Activated T-cell treated with anti-CD3 and anti-CD28 coated beads, Interleukin-2, amount 50 U/mL, for 1 hour (primary cell): ENCODE measurements around the gene ALG8.
"Not testable (repeated sequence)": the region's sequence is repeated elsewhere in the genome, so short reads cannot be mapped to it uniquely, and the experiment has no call there.

Experiments used
- DNase-seq: peaks from one replicate; pipeline ENCODE4 v3.0.0-alpha.2; 2020

The ALG8 gene

GRCh38 chr11:78099666-78100065, 39.8 kb downstream of the ALG8 start:
- DNase-seq = no peak

GRCh38 chr11:78097666-78098385, 41.6 kb downstream of the ALG8 start:
- DNase-seq = no peak

- no peak for DNase-seq
Observed at GRCh38 chr11:78094250-78094649, 45.2 kb downstream of the ALG8 start.

- DNase-seq = not testable (repeated sequence)
Observed at GRCh38 chr11:78086521-78087074, 52.8 kb downstream of the ALG8 start.

GRCh38 chr11:78085972-78086371, 53.5 kb downstream of the ALG8 start:
- no peak for DNase-seq

DNA sequence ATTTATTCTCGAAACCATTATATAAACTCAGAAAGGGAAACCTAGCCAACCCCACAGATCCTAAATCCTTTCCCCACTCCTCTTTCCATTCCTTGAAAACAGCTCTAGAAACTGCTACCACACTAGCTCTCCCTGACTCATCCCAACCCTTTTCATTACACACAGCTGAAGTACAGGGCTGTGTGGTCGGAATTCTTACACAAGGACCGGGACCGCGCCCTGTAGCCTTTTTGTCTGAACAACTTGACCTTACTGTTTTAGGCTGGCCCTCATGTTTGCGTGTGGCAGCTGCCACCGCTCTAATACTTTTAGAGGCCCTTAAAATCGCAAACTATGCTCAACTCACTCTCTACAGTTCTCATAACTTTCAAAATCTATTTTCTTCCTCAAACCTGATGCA, 54.9 kb downstream of the ALG8 start:
- DNase-seq = not testable (repeated sequence)

DNA sequence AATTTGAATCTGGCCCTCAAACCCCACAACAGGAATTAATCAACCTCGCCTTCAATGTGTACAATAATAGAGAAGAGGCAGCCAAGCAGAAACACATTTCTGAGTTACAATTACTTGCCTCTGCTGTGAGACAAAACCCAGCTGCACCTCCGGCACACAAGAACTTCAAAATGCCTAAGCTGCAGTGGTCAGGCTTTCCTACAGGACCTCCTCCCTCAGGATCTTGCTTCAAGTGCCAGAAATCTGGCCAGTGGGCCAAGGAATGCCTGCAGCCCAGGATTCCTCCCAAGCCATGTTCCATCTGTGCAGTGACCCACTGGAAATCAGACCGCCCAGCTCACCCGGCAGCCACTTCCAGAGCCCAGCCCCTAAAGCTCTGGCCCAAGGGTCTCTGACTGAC, 56.4 kb downstream of the ALG8 start:
- DNase-seq = no peak

GRCh38 chr11:78082146-78082545, 57.3 kb downstream of the ALG8 start:
- DNase-seq = no peak

- no peak for DNase-seq
Observed at GRCh38 chr11:78081583-78081982, 57.8 kb downstream of the ALG8 start.

- DNase-seq = no peak
Observed at GRCh38 chr11:78080818-78081495, 58.5 kb downstream of the ALG8 start.

DNA sequence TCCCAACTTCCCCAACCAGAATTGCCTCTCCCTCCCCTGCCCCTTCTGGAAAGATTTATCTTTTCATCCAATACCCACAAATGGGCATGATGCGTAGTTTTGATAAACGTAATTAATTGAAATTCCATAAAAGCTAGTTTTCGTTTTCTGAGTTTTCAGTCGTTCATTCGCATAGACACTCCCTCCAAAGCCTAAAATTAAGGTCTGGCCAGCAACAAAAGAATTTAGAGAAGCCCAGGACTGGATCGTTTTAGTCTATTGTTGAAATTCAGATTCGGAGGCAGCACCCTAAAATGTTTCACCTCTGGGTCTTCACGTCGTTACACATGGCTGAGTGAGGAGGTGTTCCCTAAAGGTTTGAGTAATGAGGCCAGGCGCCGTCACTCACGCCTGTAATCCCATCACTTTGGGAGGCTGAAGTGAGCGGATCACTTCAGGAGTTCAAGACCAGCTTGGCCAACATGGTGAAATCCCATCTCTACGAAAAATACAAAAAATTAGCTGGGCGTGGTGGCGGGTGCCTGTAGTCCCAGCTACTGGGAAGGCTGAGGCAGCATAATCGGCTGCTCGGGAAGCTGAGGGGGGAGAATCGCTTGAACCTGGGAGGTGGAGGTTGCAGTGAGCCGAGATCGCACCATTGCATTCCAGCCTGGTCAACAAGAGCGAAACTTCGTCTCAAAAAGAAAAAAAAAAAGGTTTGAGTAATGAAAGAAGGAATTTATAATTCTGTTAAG, 59.2 kb downstream of the ALG8 start:
- DNase-seq = no peak

DNA sequence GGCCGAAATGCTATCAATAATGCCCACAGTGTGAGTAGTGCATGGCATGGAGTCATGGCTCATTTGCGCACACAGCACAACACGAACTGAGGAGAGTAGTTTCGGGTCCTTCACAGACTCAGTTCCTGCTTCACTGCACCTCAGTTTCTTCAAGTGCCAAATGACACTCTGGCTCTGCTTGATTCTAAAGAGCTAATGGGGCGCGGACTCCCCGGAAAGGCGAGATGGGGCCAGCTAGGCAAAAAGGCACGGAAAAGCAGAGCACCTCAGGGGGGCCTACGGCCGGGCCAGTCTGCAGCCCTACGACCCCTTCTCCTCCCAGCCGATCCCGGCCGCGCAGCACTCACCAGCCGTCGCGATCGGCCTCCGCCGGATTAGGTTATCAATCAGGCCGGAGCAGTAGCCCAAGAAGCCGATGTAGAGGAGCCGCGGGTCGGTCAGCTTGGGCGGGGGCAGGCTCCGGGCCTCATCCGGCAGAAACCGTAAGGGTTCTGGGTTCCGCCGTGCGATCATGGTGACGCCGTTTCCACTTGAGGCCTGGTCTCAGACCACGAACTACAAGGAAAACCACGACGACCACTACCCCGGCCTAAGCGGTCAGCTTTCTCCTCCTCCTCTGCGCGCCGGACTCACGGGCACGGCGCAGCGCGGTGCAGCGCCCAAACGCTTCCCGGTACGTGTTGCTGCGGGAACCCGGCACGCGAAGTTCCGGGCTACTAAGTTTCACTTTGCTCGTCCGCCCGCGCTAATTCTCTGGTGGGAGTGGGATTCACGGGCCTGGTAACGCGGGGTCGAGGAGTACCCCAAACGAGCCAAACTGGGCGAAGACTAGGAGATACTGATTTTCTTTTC, 60.0 kb downstream of the ALG8 start, which contains the start of gene NDUFC2:
NDUFC2 (minus strand) TSS at position 631 of the 852 bp plus-strand sequence; CDS start at position 513, 118 bp downstream.
- peak; percentile 75 for DNase-seq

DNA sequence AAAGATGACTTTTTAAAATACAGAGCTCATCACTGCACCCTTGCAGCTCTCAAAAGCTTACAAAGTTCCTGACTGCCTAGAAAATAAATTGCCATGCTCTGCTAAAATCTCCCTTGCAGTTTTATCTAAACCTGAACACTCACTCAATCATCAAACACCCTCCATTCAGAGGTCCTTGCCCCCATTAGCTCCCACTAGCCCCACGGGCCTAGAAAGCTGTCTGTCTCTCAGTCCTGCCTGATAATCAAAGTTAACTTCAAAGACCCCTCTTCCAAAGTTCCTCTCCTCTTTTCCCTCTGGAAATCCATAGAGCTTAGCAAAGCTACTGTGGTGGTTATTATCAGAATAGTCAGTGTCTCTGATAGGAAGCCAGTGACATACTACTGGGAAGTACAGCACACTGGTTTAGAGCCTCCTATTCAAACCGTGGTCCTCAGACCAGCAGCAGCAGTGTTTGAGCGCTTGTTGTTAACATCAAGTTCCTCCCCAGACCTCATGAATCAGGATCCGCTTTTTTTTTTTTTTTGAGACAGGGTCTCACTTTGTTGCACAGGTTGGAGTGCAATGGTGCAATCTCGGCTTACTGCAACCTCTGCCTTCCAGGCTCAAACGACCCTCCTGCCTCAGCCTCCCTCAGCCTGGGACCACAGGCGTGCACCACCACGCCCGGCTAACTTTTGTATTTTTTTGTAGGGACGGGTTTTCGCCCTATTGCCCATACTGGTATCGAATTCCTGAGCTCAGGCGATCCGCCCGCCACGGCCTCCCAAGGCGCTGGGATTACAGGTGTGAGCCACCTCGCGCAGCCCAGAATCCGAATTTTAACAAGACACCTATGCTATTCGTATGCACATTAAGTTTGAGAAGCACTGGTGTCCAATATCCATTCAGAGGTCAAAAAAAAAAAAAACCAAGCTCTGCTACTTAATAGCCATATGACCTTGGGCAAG, 60.9 kb downstream of the ALG8 start:
- no peak for DNase-seq

DNA sequence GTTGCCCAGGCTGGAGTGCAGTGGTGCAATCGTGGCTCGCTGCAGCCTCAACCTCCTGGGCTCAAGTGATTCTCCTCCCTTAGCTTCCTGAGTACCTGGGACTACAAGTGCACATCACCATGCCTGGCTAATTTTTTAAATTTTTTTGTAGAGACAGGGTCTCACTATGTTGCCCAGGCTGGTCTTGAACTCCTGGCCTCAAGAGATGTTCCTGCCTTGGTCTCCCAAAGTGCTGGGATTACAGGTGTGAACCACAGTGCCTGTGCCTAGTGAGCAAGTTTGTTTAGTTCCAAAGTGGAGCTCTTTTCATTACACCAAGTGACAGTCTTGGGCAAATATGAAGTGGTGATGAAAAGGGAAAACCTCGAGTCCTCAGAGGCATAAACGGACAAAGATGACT, 61.8 kb downstream of the ALG8 start:
- not testable (repeated sequence) for DNase-seq

GRCh38 chr11:78076733-78077403, 62.6 kb downstream of the ALG8 start:
- no peak for DNase-seq

DNA sequence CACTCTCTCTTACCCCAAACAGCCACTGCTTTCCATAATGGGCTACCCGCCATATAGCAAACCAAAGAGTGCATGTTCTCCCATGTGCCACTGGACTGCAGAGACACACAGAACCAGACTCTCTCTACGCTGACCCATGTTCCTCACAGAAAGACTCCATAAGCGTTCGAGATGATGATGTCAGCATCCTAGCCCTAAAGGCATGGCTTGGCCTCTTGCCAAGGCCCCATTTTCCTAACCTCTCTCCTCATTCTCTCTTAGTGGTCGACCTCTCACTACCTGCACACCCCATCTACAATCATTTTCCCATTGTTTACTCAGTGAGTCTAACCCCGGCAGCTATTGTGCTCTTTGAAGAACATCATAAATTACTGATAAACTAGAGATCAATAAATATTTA, 64.7 kb downstream of the ALG8 start:
- no peak for DNase-seq

- DNase-seq = no peak
Observed at GRCh38 chr11:78072455-78072854, 67.0 kb downstream of the ALG8 start.

DNA sequence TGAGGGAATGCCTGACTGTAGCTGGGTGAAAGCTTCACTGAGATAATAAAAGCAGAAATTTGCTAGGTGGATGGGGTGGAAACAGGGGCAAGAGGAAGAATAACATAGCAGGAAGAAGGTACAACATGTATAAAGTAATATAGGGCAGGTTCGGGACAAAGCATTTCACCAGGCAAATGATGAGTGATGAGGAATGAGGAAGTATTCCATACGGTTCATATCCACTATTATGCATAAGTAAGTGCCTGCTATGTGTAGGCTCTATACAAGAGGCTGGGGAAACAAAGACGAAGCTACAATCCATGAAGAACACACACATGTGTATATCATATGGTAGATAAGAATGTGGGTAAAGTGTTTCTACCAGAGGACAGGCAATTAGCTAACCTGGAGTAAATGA, 67.7 kb downstream of the ALG8 start:
- no peak for DNase-seq

- no peak for DNase-seq
Observed at GRCh38 chr11:78070621-78071020, 68.8 kb downstream of the ALG8 start.

- no peak for DNase-seq
Observed at GRCh38 chr11:78069465-78069864, 70.0 kb downstream of the ALG8 start.

GRCh38 chr11:78067704-78068103, 71.7 kb downstream of the ALG8 start:
- DNase-seq = no peak
